Stimulated activated CD4-positive, alpha-beta T cell treated with anti-CD3 and anti-CD28 coated beads, TNF-alpha, amount 100 ng/mL, for 48 hours (primary cell): Measurements from ENCODE around the gene TAX1BP1.
A peak's percentile ranks its signal among the peaks of the same experiment; 100 is the strongest.

Experiments
- DNase-seq, 3 donors: peaks; one replicate each; pipeline ENCODE4 v3.0.0-alpha.2; 2020; ENCODE audit warnings: low read depth in 3 of 3

Gene TAX1BP1

GRCh38 chr7:27781188-27781587 lies 41.2 kb downstream of the TAX1BP1 start:
- DNase-seq: no peak

- DNase-seq: no peak
Observed at GRCh38 chr7:27782849-27783248, 42.9 kb downstream of the TAX1BP1 start.

GRCh38 chr7:27784399-27785053 lies 44.6 kb downstream of the TAX1BP1 start:
- DNase-seq: peak in 2 of 3 donors; percentile 11 to 30

GRCh38 chr7:27788437-27788836 lies 48.5 kb downstream of the TAX1BP1 start:
- DNase-seq: no peak

- no peak for DNase-seq
Observed at GRCh38 chr7:27793780-27794179, 53.8 kb downstream of the TAX1BP1 start.

GRCh38 chr7:27795977-27796376 lies 56.0 kb downstream of the TAX1BP1 start:
- no peak for DNase-seq

GRCh38 chr7:27799212-27799611 lies 59.2 kb downstream of the TAX1BP1 start:
- no peak for DNase-seq

GRCh38 chr7:27802999-27803398 lies 63.0 kb downstream of the TAX1BP1 start:
- no peak for DNase-seq

- DNase-seq: no peak
Observed at GRCh38 chr7:27804139-27804538, 64.2 kb downstream of the TAX1BP1 start.

GRCh38 chr7:27808626-27809025 lies 68.7 kb downstream of the TAX1BP1 start:
- DNase-seq: no peak

- DNase-seq: no peak
Observed at GRCh38 chr7:27810186-27810585, 70.2 kb downstream of the TAX1BP1 start.

GRCh38 chr7:27812706-27813105 lies 72.7 kb downstream of the TAX1BP1 start:
- no peak for DNase-seq

GRCh38 chr7:27822245-27822644 lies 82.3 kb downstream of the TAX1BP1 start:
- DNase-seq: no peak

GRCh38 chr7:27825891-27826290 lies 85.9 kb downstream of the TAX1BP1 start:
- DNase-seq: no peak

- no peak for DNase-seq
Observed at GRCh38 chr7:27826357-27826756, 86.4 kb downstream of the TAX1BP1 start.

GRCh38 chr7:27834179-27834921 lies 94.4 kb downstream of the TAX1BP1 start:
- DNase-seq: no peak

GRCh38 chr7:27835376-27835775 lies 95.4 kb downstream of the TAX1BP1 start:
- DNase-seq: no peak

- DNase-seq: no peak
Observed at GRCh38 chr7:27836536-27836935, 96.6 kb downstream of the TAX1BP1 start.

- DNase-seq: no peak
Observed at GRCh38 chr7:27839099-27839498, 99.1 kb downstream of the TAX1BP1 start.

- peak in 2 of 3 donors; percentile 3 to 10 for DNase-seq
Observed at GRCh38 chr7:27840313-27840712, 100.4 kb downstream of the TAX1BP1 start.

- no peak for DNase-seq
Observed at GRCh38 chr7:27840760-27841364, 100.9 kb downstream of the TAX1BP1 start.

GRCh38 chr7:27842094-27842692 lies 102.2 kb downstream of the TAX1BP1 start:
- no peak for DNase-seq

GRCh38 chr7:27842851-27843250 lies 102.9 kb downstream of the TAX1BP1 start:
- no peak for DNase-seq
